K562 (cell line): Measurements from ENCODE around the gene CCNQ. TPM values are rescaled to one million over a fixed set of nuclear protein-coding genes. Genes with fewer than 3 reads are reported as not detected.

Source experiments
- ARID3A ChIP-seq: IDR thresholded peaks from 2 replicates; pipeline ENCODE4 v1.6.1; 2012; ENCODE audit warnings: low read depth, low read length, improper control_type of control experiment, borderline replicate concordance
- C11orf30 ChIP-seq: fragments of 450-650 bp; IDR thresholded peaks from 2 replicates; pipeline ENCODE4 v1.6.1; 2016; ENCODE audit warnings: low read depth, mild to moderate bottlenecking
- CBX8 ChIP-seq: fragments of 200-600 bp; sonication (generic); IDR thresholded peaks from 2 replicates; pipeline ENCODE4 v1.6.1; 2012; ENCODE audit warnings: borderline replicate concordance, mixed run types, low read depth, mild to moderate bottlenecking, moderate library complexity, mixed read lengths, low read length, control low read depth, inconsistent platforms; ENCODE audit not compliant: poor library complexity, severe bottlenecking; ENCODE audit errors: extremely low read depth
- CUX1 ChIP-seq: fragments of 200-800 bp; sonication (Bioruptor generic); IDR thresholded peaks from 2 replicates; pipeline ENCODE4 v1.6.1; 2016; ENCODE audit warnings: missing genetic modification characterization, missing compliant biosample characterization
- ESRRB ChIP-seq: fragments of 250-450 bp; sonication (Bioruptor Pico); IDR thresholded peaks from 2 replicates; pipeline ENCODE4 v1.5.0; 2020; ENCODE audit warnings: mild to moderate bottlenecking, moderate library complexity, borderline replicate concordance
- FOS ChIP-seq: IDR thresholded peaks from 3 replicates; pipeline ENCODE4 v1.6.1; 2011; ENCODE audit not compliant: insufficient read length; ENCODE audit errors: extremely low read depth
- JUN ChIP-seq, 2 experiments: sonication (generic) in 1 of 2; formaldehyde crosslinking in 1 of 2; IDR thresholded peaks; 2 replicates each; pipeline versions ENCODE4 v1.6.1 to v1.8.0; 2012 to 2022; ENCODE audit warnings: borderline replicate concordance in 2 of 2, mild to moderate bottlenecking in 2 of 2, improper control_type of control experiment in 1 of 2, low read depth in 1 of 2, low read length in 1 of 2, missing genetic modification reagents in 1 of 2
- NFXL1 ChIP-seq: fragments of 450-650 bp; formaldehyde crosslinking; IDR thresholded peaks from 2 replicates; pipeline ENCODE4 v1.4.0; 2021; ENCODE audit warnings: mild to moderate bottlenecking
- PCBP2 ChIP-seq: fragments of 200-400 bp; formaldehyde crosslinking; IDR thresholded peaks from 2 replicates; pipeline ENCODE4 v1.6.1; 2018; ENCODE audit warnings: low read length, low read depth, mild to moderate bottlenecking, moderate library complexity; ENCODE audit not compliant: poor library complexity, severe bottlenecking
- SMARCA4 ChIP-seq: fragments of 450-650 bp; IDR thresholded peaks from 2 replicates; pipeline ENCODE4 v1.6.1; 2016
- SMARCA5 ChIP-seq: fragments of 450-650 bp; IDR thresholded peaks from 2 replicates; pipeline ENCODE4 v1.6.1; 2016
- SRSF9 ChIP-seq: fragments of 200-400 bp; formaldehyde crosslinking; IDR thresholded peaks from 2 replicates; pipeline ENCODE4 v1.6.1; 2017; ENCODE audit warnings: low read depth, low read length, borderline replicate concordance
- ZKSCAN1 ChIP-seq: fragments of 150-350 bp; IDR thresholded peaks from 2 replicates; pipeline ENCODE4 v1.6.1; 2016; ENCODE audit warnings: low read depth, low read length
- ZNF3 ChIP-seq: fragments of 250-450 bp; sonication (Bioruptor Pico); IDR thresholded peaks from 2 replicates; pipeline ENCODE4 v1.5.0; 2021; ENCODE audit warnings: mild to moderate bottlenecking, moderate library complexity
- ZNF408 ChIP-seq: fragments of 250-450 bp; sonication (Bioruptor Pico); IDR thresholded peaks from 2 replicates; pipeline ENCODE4 v1.4.0; 2020; ENCODE audit warnings: low read depth, mild to moderate bottlenecking, moderate library complexity
- polyA plus RNA-seq, 8 experiments: library from polyadenylated mRNA; depleted of rRNA in 4 of 8; stranded (reverse) in 5 of 8; unstranded in 3 of 8; fragments of >200 nt; fragmentation: Nextera tagmentation in 2 of 8; fragmentation: Illumina TruSeq in 1 of 8; extraction: Ambion mirVana in 2 of 8; extraction: Trizol in 1 of 8; gene quantifications; 2 replicates each; pipeline versions ENCODE4 v1.2.1 to v1.2.3, GENCODE V29; 2011 to 2014; ENCODE audit warnings: inconsistent platforms in 1 of 8, missing spikeins in 1 of 8
- total RNA-seq, 7 experiments: library from RNA; depleted of rRNA in 6 of 7; stranded (reverse); fragments of >200 nt in 6 of 7; fragmentation: Illumina TruSeq in 2 of 7; extraction: Trizol in 2 of 7; gene quantifications; 2 replicates each; pipeline versions ENCODE4 v1.2.1 to v1.2.3, GENCODE V29; 2011 to 2021; ENCODE audit warnings: low replicate concordance in 1 of 7
- TF ChIP-seq, protein P1 (sequence below): fragments of 450-650 bp; IDR thresholded peaks from 2 replicates; pipeline ENCODE4 v1.6.1; 2016; ENCODE audit warnings: borderline replicate concordance

The CCNQ gene
- total and polyA plus RNA-seq, 9 of the 15 experiments (the other 6 are each of a cell fraction or from before 2014, with no cell fraction given) = 0.92 to 53.8 (median 25.3) TPM

DNA sequence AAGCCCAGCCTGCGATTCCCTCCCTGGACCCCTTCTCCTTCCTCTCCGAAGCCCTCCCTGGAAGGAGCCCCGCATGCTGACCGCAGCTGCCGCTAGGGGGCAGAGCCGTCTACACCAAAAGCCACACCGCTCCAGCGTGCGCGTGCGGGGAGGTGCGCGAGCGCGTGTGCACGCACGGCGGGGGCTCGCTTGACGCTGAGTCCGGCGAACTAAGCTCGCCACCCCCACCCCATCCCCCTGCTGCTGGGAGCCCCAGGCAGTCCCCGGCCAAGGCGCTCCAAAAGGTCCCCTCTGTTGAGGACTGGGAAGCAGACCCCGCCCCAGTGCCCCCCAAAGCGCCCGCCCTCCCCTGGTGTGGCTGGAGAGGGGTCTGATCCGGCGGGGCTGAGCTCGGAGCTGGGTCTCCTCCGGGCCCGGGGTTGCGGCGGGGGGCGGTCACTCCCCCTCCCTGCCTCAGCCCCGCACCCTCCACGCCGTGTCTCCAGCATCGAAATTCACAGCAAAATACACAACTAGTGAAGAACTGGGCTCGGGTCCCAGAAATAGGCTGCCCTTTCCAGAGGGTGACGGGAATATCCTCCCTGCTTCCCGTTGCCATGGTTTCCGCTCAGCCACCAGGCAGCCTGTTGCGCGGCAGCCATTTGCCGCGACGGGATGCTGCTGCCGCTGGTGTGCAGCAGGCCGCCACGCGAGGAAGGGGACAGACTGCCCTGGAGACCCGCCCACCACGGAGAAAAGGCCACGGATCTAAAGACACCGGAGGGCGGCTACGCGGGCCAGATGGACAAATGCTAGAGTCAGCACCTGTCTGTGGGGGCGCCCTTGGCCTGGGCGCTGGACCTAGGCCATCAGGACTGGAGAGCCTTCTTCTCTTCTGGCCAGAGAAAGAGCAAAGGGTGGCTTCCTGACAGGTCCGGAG lies 11.2 kb upstream of the CCNQ start (continued):
- TF ChIP-seq CUX1 (CRISPR knock-in tag) = no peak
- TF ChIP-seq JUN (IDR thresholded peaks at IDR 0.05; ENCODE audit: borderline replicate concordance, low read depth, low read length) = no peak; the same call in 1 of the 2 replicates
- no peak for TF ChIP-seq JUN (CRISPR knock-in tag; IDR thresholded peaks at IDR 0.05; ENCODE audit: borderline replicate concordance)
- no peak for TF ChIP-seq ARID3A
- no peak for TF ChIP-seq ZNF3 (CRISPR knock-in tag)
- TF ChIP-seq C11orf30 = no peak
- TF ChIP-seq ESRRB (CRISPR knock-in tag) = no peak
- TF ChIP-seq SMARCA4 = no peak
- TF ChIP-seq ZKSCAN1 = no peak
- TF ChIP-seq, protein P1, sequence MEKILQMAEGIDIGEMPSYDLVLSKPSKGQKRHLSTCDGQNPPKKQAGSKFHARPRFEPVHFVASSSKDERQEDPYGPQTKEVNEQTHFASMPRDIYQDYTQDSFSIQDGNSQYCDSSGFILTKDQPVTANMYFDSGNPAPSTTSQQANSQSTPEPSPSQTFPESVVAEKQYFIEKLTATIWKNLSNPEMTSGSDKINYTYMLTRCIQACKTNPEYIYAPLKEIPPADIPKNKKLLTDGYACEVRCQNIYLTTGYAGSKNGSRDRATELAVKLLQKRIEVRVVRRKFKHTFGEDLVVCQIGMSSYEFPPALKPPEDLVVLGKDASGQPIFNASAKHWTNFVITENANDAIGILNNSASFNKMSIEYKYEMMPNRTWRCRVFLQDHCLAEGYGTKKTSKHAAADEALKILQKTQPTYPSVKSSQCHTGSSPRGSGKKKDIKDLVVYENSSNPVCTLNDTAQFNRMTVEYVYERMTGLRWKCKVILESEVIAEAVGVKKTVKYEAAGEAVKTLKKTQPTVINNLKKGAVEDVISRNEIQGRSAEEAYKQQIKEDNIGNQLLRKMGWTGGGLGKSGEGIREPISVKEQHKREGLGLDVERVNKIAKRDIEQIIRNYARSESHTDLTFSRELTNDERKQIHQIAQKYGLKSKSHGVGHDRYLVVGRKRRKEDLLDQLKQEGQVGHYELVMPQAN = no peak
- no peak for TF ChIP-seq PCBP2
- no peak for TF ChIP-seq FOS
- no peak for TF ChIP-seq CBX8
- no peak for TF ChIP-seq SRSF9
- TF ChIP-seq ZNF408 (CRISPR knock-in tag) = no peak
- TF ChIP-seq SMARCA5 = no peak
- no peak for TF ChIP-seq NFXL1 (CRISPR knock-in tag)
